GM12874 (cell line): ENCODE data around the gene DDIT3.

ENCODE experiments used
- CTCF ChIP-seq: IDR thresholded peaks from 2 replicates; pipeline ENCODE4 v1.5.1; 2011; ENCODE audit warnings: low read depth, mild to moderate bottlenecking, control low read depth, low read length, moderate library complexity; ENCODE audit not compliant: insufficient read depth

Gene DDIT3

GRCh38 chr12:57522887-57523705 lies 2.8 kb upstream of the DDIT3 start:
- TF ChIP-seq CTCF = no peak

GRCh38 chr12:57522011-57522886 lies 1.9 kb upstream of the DDIT3 start, which contains the start of gene MBD6:
Gene MBD6 (plus strand): TSS chr12:57522824. CDS start chr12:57524304, 1,480 bp downstream.
- no peak for TF ChIP-seq CTCF

GRCh38 chr12:57521525-57522010 lies 1.3 kb upstream of the DDIT3 start:
- no peak for TF ChIP-seq CTCF

- no peak for TF ChIP-seq CTCF
Observed at GRCh38 chr12:57519796-57520052, 590 bp downstream of the DDIT3 start.

GRCh38 chr12:57518920-57519795 lies 1.2 kb downstream of the DDIT3 start:
- TF ChIP-seq CTCF = no peak

- TF ChIP-seq CTCF = no peak
Observed at GRCh38 chr12:57518176-57518919, 2.0 kb downstream of the DDIT3 start.
